Measurements from ENCODE around the gene UCK2. TPM values are rescaled to one million over a fixed set of nuclear protein-coding genes. Genes with fewer than 3 reads are reported as not detected.

UCK2 gene
- total RNA-seq, 1 experiment from 2014 or later = 91.2 TPM

GRCh38 chr1:165844933-165845332, 17.5 kb downstream of the UCK2 start:
- no peak overlapping the region for H3K27ac ChIP-seq (ENCODE audit: low read length)
- in situ Hi-C loops (cut with HindIII; ENCODE audit: low pct_unique_long_range_greater_than_20kb, low sequenced_read_pairs) (no loop called here), intact Hi-C loops (cut with micrococcal nuclease; ENCODE audit: unreplicated experiment) (no loop called here)
- H3K9me3 ChIP-seq (ENCODE audit: control insufficient read depth, insufficient read depth, low read depth, low read length) = no peaks in the 10 kb centered on the region
- H3K36me3 ChIP-seq (ENCODE audit: control insufficient read depth, insufficient read depth, low read length) = no peaks in the 10 kb centered on the region
- TF ChIP-seq TCF7L2 (IDR thresholded peaks at IDR 0.05; ENCODE audit: low read depth, low read length) (no peak), SIN3A (IDR thresholded peaks at IDR 0.05; ENCODE audit: borderline replicate concordance, insufficient read depth, low read depth, low read length) (no peak), POLR2AphosphoS5 (IDR thresholded peaks at IDR 0.05; ENCODE audit: low read depth, low read length) (no peak), REST (IDR thresholded peaks at IDR 0.05; ENCODE audit: insufficient read depth in 1 of 2, low read depth in 2 of 2, low read length in 1 of 2) (no peak), CTCF (IDR thresholded peaks at IDR 0.05) (no peak; the same call in 1 of the 2 replicates)
- no TSS peak for BruUV-seq (replicated peaks)
- no peak overlapping the region for H3K4me3 ChIP-seq (ENCODE audit: low read depth in 2 of 2, low read length in 2 of 2)
- ChIA-PET POLR2A (no interaction called here), CTCF (no interaction called here)
- H3K27me3 ChIP-seq (ENCODE audit: control insufficient read depth, insufficient read depth, low read length) = no peaks in the 10 kb centered on the region
- peaks cover 32% of the 10 kb centered on the region for H3K4me1 ChIP-seq (ENCODE audit: control insufficient read depth, insufficient read depth, low read length)
- no peak for DNase-seq (ENCODE audit: low read depth, low spot score)
- no peak for ATAC-seq

GRCh38 chr1:165845569-165845968, 18.2 kb downstream of the UCK2 start:
- Histone ChIP-seq H3K4me3 (ENCODE audit: low read depth in 2 of 2, low read length in 2 of 2) (no peak overlapping the region), H3K36me3 (ENCODE audit: control insufficient read depth, insufficient read depth, low read length) (no peaks in the 10 kb centered on the region), H3K9me3 (ENCODE audit: control insufficient read depth, insufficient read depth, low read depth, low read length) (no peaks in the 10 kb centered on the region), H3K27ac (ENCODE audit: low read length) (no peak overlapping the region), H3K27me3 (ENCODE audit: control insufficient read depth, insufficient read depth, low read length) (no peaks in the 10 kb centered on the region), H3K4me1 (ENCODE audit: control insufficient read depth, insufficient read depth, low read length) (peaks cover 32% of the 10 kb centered on the region)
- no peak for ATAC-seq
- POLR2A ChIA-PET = no interaction called here
- no TSS peak for BruUV-seq (replicated peaks)
- CTCF ChIA-PET = no interaction called here
- in situ Hi-C loops (cut with HindIII; ENCODE audit: low pct_unique_long_range_greater_than_20kb, low sequenced_read_pairs) (no loop called here), intact Hi-C loops (cut with micrococcal nuclease; ENCODE audit: unreplicated experiment) (no loop called here)
- no peak for DNase-seq (ENCODE audit: low read depth, low spot score)
- TF ChIP-seq POLR2AphosphoS5 (IDR thresholded peaks at IDR 0.05; ENCODE audit: low read depth, low read length) (no peak), CTCF (IDR thresholded peaks at IDR 0.05) (no peak), REST (IDR thresholded peaks at IDR 0.05; ENCODE audit: insufficient read depth in 1 of 2, low read depth in 2 of 2, low read length in 1 of 2) (no peak), TCF7L2 (IDR thresholded peaks at IDR 0.05; ENCODE audit: low read depth, low read length) (no peak), SIN3A (IDR thresholded peaks at IDR 0.05; ENCODE audit: borderline replicate concordance, insufficient read depth, low read depth, low read length) (no peak)
